IPS-18c (cell line): ENCODE results near the gene ATP5F1E.

ENCODE experiments used
- H3K4me3 ChIP-seq: 2 replicates; pipeline ENCODE4 v1.7.0; 2013; ENCODE audit warnings: low read depth, mild to moderate bottlenecking, low read length, moderate library complexity; ENCODE audit not compliant: insufficient read depth
- H3K9me3 ChIP-seq: one replicate; pipeline ENCODE4 v1.6.1; 2013; ENCODE audit warnings: mild to moderate bottlenecking, low read length, moderate library complexity; ENCODE audit not compliant: control insufficient read depth, insufficient read depth

Gene ATP5F1E

GRCh38 chr20:59002874-59003399 is 29.2 kb downstream of the ATP5F1E start:
- no peak overlapping the region for H3K4me3 ChIP-seq

GRCh38 chr20:59002388-59002787 is 29.7 kb downstream of the ATP5F1E start:
- H3K4me3 ChIP-seq: no peak overlapping the region

More at GRCh38 chr20:59002874-59003399, 29.2 kb downstream of the ATP5F1E start:
- no peaks in the 10 kb centered on the region for H3K9me3 ChIP-seq

GRCh38 chr20:59001449-59002171 is 30.5 kb downstream of the ATP5F1E start:
- Histone ChIP-seq H3K4me3 (no peak overlapping the region), H3K9me3 (no peaks in the 10 kb centered on the region)

More at GRCh38 chr20:59002388-59002787, 29.7 kb downstream of the ATP5F1E start:
- no peaks in the 10 kb centered on the region for H3K9me3 ChIP-seq

DNA sequence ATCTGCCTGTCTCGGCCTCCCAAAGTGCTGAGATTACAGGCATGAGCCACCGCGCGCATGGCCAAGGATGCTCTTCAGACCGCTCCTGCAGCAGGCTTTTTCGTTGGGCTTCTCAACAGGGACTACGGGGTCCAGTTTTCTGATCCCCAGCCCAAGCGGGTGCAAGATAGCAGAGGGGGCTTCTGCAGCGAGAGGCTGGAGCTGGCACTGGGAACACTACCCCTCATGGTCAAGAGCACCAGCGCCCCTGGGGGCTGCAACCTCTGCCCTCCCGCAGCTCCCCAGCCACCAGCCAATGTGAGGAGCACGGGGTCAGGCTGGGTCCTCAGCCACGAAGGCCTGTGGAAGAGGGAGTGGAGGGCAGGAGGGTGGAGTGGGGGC is 31.1 kb downstream of the ATP5F1E start:
- no peak overlapping the region for H3K4me3 ChIP-seq
- no peaks in the 10 kb centered on the region for H3K9me3 ChIP-seq

- no peak overlapping the region for H3K4me3 ChIP-seq
- no peaks in the 10 kb centered on the region for H3K9me3 ChIP-seq
These were observed 31.8 kb downstream of the ATP5F1E start for GRCh38 chr20:59000326-59000725.

DNA sequence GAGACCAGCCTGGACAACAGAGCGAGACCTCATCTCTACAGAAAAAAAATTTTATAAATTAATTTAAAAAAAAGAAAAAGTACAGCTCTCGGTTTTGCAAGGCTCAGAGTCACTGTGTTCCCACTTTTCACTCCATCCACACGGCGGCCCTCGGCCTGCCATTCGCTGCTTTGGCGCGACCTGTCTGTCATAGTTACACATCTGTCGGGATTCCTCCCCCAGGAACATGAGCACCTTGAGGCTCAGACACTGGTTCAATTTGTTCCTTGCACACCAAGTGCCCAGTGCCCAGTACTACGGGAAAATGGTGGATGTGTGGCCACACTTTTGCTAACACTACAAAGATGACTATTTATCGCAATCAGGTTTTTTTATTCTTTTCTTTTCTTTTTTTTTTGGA is 33.5 kb downstream of the ATP5F1E start:
- Histone ChIP-seq H3K4me3 (no peak overlapping the region), H3K9me3 (no peaks in the 10 kb centered on the region)

DNA sequence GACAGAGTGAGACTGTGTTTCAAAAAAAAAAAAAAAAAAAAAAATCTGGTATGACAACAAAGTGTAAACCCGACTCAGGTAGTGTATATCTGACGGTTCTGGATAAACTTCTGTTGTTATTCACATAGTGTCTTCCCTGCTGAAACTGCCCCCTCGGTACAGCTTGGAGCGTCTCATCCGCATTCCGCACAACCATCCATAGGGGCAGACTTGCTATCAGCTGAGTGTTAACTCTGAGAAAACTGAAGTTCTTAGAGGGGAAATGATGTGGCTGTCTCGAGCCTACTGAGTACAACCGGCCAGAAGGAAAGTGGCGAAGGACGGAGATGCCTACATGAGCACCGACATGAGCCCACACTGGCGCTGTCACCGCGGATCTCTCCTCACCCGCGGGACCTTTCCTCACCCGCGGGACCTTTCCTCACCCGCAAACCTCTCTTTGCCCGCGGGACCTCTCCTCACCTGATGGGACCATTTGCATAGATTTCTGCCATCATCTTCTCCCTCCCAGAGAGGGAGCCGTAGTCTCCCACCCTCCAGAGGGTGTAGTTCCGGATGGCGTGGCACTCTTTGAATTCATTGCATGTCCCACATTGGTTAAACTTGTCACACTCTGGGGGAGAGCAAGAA is 34.9 kb downstream of the ATP5F1E start:
- Histone ChIP-seq H3K4me3 (no peak overlapping the region), H3K9me3 (no peaks in the 10 kb centered on the region)

DNA sequence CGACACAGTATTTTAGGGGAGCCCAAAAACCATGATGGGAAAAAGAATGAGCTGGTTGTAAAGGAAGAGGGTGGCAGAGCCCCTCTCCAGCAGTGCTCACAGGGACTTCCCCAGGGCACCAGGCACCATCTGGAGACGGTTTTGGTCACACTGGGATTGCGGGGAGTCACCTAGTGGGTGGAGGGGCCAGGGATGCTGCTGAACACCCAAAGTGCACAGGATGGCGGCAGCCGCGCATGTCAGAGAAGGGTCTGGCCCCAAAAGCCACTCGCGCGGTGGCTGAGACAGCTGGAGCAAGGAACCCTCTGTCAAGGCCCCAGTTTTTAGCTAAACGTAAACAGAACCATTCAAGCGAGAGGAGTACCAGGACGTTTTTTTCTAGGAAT is 35.9 kb downstream of the ATP5F1E start:
- Histone ChIP-seq H3K4me3 (no peak overlapping the region), H3K9me3 (no peaks in the 10 kb centered on the region)

- no peaks in the 10 kb centered on the region for H3K9me3 ChIP-seq
- no peak overlapping the region for H3K4me3 ChIP-seq
These were observed 36.5 kb downstream of the ATP5F1E start for GRCh38 chr20:58995461-58996225.

- H3K4me3 ChIP-seq: no peak overlapping the region
- no peaks in the 10 kb centered on the region for H3K9me3 ChIP-seq
These were observed 37.6 kb downstream of the ATP5F1E start for GRCh38 chr20:58994390-58995159.

- Histone ChIP-seq H3K9me3 (no peaks in the 10 kb centered on the region), H3K4me3 (no peak overlapping the region)
These were observed 38.5 kb downstream of the ATP5F1E start for GRCh38 chr20:58993332-58994248.

- no peaks in the 10 kb centered on the region for H3K9me3 ChIP-seq
These were observed 39.2 kb downstream of the ATP5F1E start for GRCh38 chr20:58992911-58993310.

DNA sequence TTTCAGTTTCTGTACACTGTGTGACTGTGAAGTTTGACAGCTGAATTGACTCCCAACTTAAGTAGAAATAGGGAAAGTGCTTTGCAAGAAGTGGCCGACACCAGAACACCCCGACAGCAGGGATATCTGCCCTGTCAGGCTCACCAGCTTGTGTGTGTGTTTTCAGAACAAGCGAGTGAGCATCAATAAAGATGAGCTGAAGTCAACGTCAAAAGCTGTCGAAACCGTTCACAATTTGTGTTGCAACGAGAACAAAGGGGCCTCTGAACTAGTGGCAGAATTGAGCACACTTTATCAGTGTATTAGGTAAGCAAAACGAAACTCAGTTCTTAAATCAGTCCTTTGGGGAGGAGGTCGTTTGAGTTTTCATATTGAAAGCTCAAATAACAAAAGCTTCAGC is 40.4 kb downstream of the ATP5F1E start:
- H3K4me3 ChIP-seq: no peak overlapping the region

More at GRCh38 chr20:58992911-58993310, 39.2 kb downstream of the ATP5F1E start:
- no peak overlapping the region for H3K4me3 ChIP-seq

DNA sequence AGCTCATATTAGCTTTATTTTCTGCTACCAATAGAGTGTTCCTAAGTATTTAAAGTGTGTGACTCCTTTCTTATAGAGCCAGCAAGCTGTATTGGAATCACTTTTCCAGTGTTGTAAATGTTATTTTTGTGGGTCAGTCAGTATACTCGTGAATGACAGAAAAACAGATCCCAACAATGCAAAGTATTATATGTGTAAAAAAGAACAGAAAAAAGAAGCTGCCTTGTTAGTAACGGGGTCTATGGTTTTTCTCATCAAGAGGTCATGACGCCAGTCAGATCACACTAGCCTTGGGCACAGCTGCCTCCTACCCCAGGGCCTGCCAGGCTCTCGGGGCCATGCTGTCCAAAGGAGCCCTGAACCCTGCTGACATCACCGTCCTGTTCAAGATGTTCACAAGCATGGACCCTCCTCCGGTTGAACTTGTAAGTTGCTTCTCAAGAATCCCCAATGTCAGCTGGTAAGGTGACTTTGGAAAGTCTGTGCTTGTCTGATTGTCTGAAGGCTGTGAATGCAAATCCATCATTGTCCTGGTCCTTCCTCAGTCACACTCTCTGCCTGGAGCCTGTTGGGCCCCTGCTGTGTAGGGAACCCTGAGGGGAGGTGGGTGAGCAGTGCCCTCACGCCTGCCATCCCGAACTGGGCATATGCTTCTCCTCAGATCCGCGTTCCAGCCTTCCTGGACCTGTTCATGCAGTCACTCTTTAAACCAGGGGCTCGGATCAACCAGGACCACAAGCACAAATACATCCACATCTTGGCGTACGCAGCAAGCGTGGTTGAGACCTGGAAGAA is 41.3 kb downstream of the ATP5F1E start:
- H3K9me3 ChIP-seq: no peaks in the 10 kb centered on the region
- H3K4me3 ChIP-seq: no peak overlapping the region

More for the DNA sequence above, 40.4 kb downstream of the ATP5F1E start:
- H3K9me3 ChIP-seq: no peaks in the 10 kb centered on the region

- no peak overlapping the region for H3K4me3 ChIP-seq
- no peaks in the 10 kb centered on the region for H3K9me3 ChIP-seq
These were observed 42.9 kb downstream of the ATP5F1E start for GRCh38 chr20:58989196-58989595.

- H3K9me3 ChIP-seq: no peaks in the 10 kb centered on the region
- no peak overlapping the region for H3K4me3 ChIP-seq
These were observed 43.6 kb downstream of the ATP5F1E start for GRCh38 chr20:58988565-58988882.
